Cardiac fibroblast (primary cell): ENCODE results near the gene GPR22.

Source experiments
- DNase-seq, 2 donors: peaks; one replicate each; pipeline versions ENCODE4 v3.0.0 to v3.0.0-alpha.2; 2010; ENCODE audit warnings: low read depth in 2 of 2
- H3K4me3 ChIP-seq, 2 donors: replicated peaks in 1 of 2; 1 replicate in 1 of 2; 2 replicates in 1 of 2; pipeline ENCODE4 v1.5.1; 2011; ENCODE audit warnings: low read depth in 2 of 2, low read length in 2 of 2, mild to moderate bottlenecking in 2 of 2, moderate library complexity in 1 of 2
- TF ChIP-seq, protein P1 (sequence below): IDR thresholded peaks from one replicate; pipeline ENCODE4 v1.5.1; 2011; ENCODE audit warnings: low read depth, mild to moderate bottlenecking, low read length, inconsistent platforms

Gene GPR22

DNA sequence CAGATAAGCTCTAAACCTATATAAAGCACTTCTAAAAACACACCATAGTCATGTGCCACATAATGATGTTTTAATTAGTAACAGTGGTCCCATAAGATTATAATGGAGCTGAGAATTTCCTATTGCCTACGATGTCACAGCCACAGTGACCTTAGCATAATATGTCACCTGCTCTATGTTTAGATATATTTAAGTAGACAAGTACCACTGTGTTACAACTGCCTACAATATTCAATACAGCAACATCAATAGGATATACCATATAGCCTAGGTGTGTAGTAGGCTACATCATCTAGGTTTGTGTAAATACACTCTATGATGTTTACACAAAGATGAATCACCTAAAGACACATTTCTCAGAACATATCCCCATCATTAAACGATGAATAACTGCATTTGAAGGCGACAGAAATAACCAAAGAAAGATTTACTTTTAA lies 24.5 kb downstream of the GPR22 start:
- DNase-seq: peak in 1 of 2 donors; percentile 12

DNA sequence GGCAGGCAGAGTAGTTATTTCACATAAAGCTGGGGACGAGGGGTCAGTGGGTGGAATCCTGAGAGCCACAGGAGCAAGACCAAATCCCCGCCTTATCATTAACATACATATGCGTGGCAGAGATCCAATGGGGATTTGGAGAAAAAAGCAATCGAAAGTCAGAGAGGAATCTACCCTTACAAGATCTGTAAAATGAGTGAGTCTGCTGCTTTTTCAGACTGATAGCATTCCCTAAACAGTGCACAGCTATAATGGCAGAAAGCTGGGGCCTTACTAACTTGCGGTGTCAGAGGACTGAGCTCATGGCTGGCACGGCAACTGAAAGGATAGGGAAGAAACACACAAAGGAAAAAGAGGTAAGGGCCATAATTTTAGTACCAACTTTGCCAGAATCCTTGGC lies 25.0 kb downstream of the GPR22 start:
- TF ChIP-seq, protein P1, sequence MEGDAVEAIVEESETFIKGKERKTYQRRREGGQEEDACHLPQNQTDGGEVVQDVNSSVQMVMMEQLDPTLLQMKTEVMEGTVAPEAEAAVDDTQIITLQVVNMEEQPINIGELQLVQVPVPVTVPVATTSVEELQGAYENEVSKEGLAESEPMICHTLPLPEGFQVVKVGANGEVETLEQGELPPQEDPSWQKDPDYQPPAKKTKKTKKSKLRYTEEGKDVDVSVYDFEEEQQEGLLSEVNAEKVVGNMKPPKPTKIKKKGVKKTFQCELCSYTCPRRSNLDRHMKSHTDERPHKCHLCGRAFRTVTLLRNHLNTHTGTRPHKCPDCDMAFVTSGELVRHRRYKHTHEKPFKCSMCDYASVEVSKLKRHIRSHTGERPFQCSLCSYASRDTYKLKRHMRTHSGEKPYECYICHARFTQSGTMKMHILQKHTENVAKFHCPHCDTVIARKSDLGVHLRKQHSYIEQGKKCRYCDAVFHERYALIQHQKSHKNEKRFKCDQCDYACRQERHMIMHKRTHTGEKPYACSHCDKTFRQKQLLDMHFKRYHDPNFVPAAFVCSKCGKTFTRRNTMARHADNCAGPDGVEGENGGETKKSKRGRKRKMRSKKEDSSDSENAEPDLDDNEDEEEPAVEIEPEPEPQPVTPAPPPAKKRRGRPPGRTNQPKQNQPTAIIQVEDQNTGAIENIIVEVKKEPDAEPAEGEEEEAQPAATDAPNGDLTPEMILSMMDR: no peak
- DNase-seq: no peak
- H3K4me3 ChIP-seq: no peak overlapping the region

More for the DNA sequence above, 24.5 kb downstream of the GPR22 start:
- no peak overlapping the region for H3K4me3 ChIP-seq
- TF ChIP-seq, protein P1: no peak

DNA sequence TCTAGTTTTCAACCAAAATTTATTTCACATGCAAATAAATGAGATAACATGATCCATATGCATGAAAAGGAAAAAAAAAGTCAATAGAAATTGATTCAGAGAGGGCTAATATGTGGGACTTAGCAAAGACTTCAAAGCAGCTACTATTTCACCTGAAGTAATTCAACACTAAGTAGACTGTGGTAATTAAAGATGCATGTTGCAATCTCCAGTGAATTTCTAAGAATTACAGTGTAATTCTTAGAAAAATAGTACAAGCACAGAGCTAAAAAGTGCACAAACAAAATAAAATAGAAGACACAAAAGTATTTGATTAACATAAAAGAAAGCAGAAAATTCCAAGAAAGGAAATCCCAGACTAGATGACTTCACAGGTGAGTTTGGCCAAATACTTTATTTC lies 25.7 kb downstream of the GPR22 start:
- no peak overlapping the region for H3K4me3 ChIP-seq
- no peak for DNase-seq
- TF ChIP-seq, protein P1: no peak

GRCh38 chr7:107499731-107500130 lies 29.9 kb downstream of the GPR22 start:
- TF ChIP-seq, protein P1: no peak
- no peak overlapping the region for H3K4me3 ChIP-seq
- peak in 1 of 2 donors; percentile 49 for DNase-seq

GRCh38 chr7:107501593-107501992 lies 31.7 kb downstream of the GPR22 start:
- peak; percentile 48 to 67 for DNase-seq
- TF ChIP-seq, protein P1: peak; percentile 50
- no peak overlapping the region for H3K4me3 ChIP-seq

DNA sequence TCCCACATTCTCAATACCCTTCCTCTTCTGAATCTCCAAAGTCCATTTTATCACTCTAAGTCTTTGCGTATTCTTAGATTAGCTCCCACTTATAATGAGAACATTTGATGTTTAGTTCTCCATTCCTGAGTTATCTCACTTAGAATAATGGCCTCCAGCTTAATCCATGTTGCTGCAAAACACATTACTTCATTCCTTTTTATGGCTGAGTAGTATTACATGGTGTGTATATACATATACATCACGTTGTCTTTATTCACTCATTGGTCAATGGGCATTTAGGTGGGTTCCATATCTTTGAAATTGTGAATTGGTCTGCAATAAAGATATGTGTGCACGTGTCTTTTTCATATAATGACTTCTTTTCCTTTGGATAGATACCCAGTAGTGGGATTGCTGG lies 32.3 kb downstream of the GPR22 start:
- no peak for DNase-seq
- TF ChIP-seq, protein P1: no peak
- H3K4me3 ChIP-seq: no peak overlapping the region

DNA sequence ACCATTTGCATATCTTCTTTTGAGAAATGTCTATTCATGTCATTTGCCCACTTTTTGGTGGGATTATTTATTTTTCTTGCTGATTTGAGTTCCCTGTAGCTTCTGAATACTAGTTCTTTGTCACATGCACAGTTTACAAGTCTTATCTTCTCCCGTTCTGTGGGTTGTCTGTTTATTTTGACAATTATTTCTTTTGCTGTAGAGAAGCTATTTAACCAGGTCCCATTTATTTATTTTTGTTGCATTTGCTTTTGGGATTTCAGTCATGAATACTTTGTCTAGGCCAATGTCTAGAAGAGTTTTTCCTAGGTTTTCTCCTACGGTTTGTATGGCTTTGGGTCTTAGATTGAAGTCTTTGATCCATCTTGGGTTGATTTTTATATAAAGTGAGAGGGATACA lies 32.9 kb downstream of the GPR22 start:
- TF ChIP-seq, protein P1: no peak
- DNase-seq: no peak
- H3K4me3 ChIP-seq: no peak overlapping the region
